IgD-negative memory B cell (primary cell): ENCODE data around the gene FOXG1. TPM values are rescaled to one million over a fixed set of nuclear protein-coding genes. Genes with fewer than 3 reads are reported as not detected.
A peak's percentile ranks its signal among the peaks of the same experiment; 100 is the strongest.

ENCODE experiments used
- H3K27ac Mint-ChIP-seq, 3 donors: one replicate each; pipeline ENCODE4 v1.8.0; 2020 to 2022; ENCODE audit warnings: mild to moderate bottlenecking in 3 of 3, mixed read lengths in 3 of 3, moderate library complexity in 1 of 3
- H3K27me3 Mint-ChIP-seq: one replicate; pipeline ENCODE4 v1.8.0; 2021; ENCODE audit warnings: mixed read lengths
- H3K36me3 Mint-ChIP-seq: one replicate; pipeline ENCODE4 v1.8.0; 2020; ENCODE audit warnings: mild to moderate bottlenecking, mixed read lengths
- H3K4me1 Mint-ChIP-seq, 3 donors: one replicate each; pipeline ENCODE4 v1.8.0; 2020 to 2022; ENCODE audit warnings: mixed read lengths in 3 of 3, mild to moderate bottlenecking in 1 of 3
- H3K4me3 Mint-ChIP-seq, 4 donors: one replicate each; pipeline ENCODE4 v1.8.0; 2020 to 2022; ENCODE audit warnings: mild to moderate bottlenecking in 4 of 4, mixed read lengths in 4 of 4, moderate library complexity in 3 of 4
- H3K9me3 Mint-ChIP-seq, 3 donors: one replicate each; pipeline ENCODE4 v1.8.0; 2020 to 2021; ENCODE audit warnings: mixed read lengths in 3 of 3, mild to moderate bottlenecking in 1 of 3
- polyA plus RNA-seq: library from polyadenylated mRNA; unstranded; fragments of 300-500 nt; fragmentation: Illumina TruSeq; gene quantifications from one replicate; pipeline ENCODE4 v1.2.3, GENCODE V29; 2021

FOXG1 gene
- polyA plus RNA-seq, 1 donor from 2014 or later, result not detected

DNA sequence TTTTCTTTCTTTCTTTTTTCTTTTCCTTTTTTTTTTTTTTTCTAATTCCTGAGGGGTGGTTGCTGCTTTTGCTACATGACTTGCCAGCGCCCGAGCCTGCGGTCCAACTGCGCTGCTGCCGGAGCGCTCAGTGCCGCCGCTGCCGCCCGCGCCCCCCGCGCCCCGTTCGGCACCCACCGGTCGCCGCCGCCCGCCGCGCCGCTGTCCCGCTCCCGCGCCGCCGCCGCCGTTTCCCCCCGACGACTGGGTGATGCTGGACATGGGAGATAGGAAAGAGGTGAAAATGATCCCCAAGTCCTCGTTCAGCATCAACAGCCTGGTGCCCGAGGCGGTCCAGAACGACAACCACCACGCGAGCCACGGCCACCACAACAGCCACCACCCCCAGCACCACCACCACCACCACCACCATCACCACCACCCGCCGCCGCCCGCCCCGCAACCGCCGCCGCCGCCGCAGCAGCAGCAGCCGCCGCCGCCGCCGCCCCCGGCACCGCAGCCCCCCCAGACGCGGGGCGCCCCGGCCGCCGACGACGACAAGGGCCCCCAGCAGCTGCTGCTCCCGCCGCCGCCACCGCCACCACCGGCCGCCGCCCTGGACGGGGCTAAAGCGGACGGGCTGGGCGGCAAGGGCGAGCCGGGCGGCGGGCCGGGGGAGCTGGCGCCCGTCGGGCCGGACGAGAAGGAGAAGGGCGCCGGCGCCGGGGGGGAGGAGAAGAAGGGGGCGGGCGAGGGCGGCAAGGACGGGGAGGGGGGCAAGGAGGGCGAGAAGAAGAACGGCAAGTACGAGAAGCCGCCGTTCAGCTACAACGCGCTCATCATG lies 654 bp downstream of the FOXG1 start:
- Mint-ChIP-seq H3K27me3 (peaks cover 35% of the 10 kb centered on the region), H3K36me3 (no peaks in the 10 kb centered on the region), H3K9me3 (peaks cover 0 to 5% (median 0%) of the 10 kb centered on the region in 3 donors), H3K4me1 (peaks cover 0 to 3% (median 1%) of the 10 kb centered on the region in 3 donors), H3K27ac (no peak overlapping the region), H3K4me3 (peak overlapping the region in 1 of 4 donors; percentile 60)

DNA sequence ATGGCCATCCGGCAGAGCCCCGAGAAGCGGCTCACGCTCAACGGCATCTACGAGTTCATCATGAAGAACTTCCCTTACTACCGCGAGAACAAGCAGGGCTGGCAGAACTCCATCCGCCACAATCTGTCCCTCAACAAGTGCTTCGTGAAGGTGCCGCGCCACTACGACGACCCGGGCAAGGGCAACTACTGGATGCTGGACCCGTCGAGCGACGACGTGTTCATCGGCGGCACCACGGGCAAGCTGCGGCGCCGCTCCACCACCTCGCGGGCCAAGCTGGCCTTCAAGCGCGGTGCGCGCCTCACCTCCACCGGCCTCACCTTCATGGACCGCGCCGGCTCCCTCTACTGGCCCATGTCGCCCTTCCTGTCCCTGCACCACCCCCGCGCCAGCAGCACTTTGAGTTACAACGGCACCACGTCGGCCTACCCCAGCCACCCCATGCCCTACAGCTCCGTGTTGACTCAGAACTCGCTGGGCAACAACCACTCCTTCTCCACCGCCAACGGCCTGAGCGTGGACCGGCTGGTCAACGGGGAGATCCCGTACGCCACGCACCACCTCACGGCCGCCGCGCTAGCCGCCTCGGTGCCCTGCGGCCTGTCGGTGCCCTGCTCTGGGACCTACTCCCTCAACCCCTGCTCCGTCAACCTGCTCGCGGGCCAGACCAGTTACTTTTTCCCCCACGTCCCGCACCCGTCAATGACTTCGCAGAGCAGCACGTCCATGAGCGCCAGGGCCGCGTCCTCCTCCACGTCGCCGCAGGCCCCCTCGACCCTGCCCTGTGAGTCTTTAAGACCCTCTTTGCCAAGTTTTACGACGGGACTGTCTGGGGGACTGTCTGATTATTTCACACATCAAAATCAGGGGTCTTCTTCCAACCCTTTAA lies 1.5 kb downstream of the FOXG1 start:
- Mint-ChIP-seq H3K4me1 (peaks cover 0 to 3% (median 1%) of the 10 kb centered on the region in 3 donors), H3K27me3 (peaks cover 33% of the 10 kb centered on the region), H3K4me3 (peak overlapping the region in 2 of 4 donors; percentile 34 to 70), H3K27ac (no peak overlapping the region), H3K9me3 (peaks cover 0 to 7% (median 1%) of the 10 kb centered on the region in 3 donors), H3K36me3 (no peaks in the 10 kb centered on the region)

GRCh38 chr14:28769276-28769880 lies 2.8 kb downstream of the FOXG1 start:
- H3K4me1 Mint-ChIP-seq, result peaks cover 0 to 4% (median under 1%) of the 10 kb centered on the region in 3 donors
- peaks cover 0 to 6% (median 5%) of the 10 kb centered on the region in 3 donors for H3K9me3 Mint-ChIP-seq
- no peak overlapping the region for H3K4me3 Mint-ChIP-seq
- no peak overlapping the region for H3K27ac Mint-ChIP-seq
- H3K27me3 Mint-ChIP-seq, result peaks cover 43% of the 10 kb centered on the region
- H3K36me3 Mint-ChIP-seq, result no peaks in the 10 kb centered on the region

DNA sequence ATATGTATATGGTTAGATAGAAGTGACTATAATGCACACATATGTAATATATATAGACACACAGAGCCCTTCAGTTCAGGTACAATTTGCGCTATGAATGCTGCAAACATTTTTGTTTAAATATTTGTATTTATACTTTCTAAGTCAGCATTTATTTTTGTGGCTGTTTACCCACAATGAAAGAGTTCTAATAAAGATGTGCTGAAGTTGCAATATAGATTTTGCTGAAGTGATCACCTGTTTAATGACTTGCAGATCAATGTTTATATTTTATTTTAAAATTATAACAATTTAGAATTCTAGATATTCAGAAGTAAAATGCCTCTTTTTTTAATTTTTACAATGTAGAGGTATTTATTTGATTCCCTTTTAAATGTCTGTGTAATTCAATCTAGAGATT lies 3.5 kb downstream of the FOXG1 start:
- no peaks in the 10 kb centered on the region for H3K36me3 Mint-ChIP-seq
- H3K27ac Mint-ChIP-seq, result no peak overlapping the region
- peaks cover 42% of the 10 kb centered on the region for H3K27me3 Mint-ChIP-seq
- H3K9me3 Mint-ChIP-seq, result peaks cover 0 to 9% (median 5%) of the 10 kb centered on the region in 3 donors
- H3K4me1 Mint-ChIP-seq, result peaks cover 0 to 4% (median 0%) of the 10 kb centered on the region in 3 donors
- H3K4me3 Mint-ChIP-seq, result no peak overlapping the region

GRCh38 chr14:28770630-28771029 lies 4.0 kb downstream of the FOXG1 start:
- Mint-ChIP-seq H3K4me1 (peaks cover 0 to 1% (median 0%) of the 10 kb centered on the region in 3 donors), H3K9me3 (peaks cover 0 to 12% (median 5%) of the 10 kb centered on the region in 3 donors), H3K27ac (no peak overlapping the region), H3K27me3 (peaks cover 42% of the 10 kb centered on the region), H3K36me3 (no peaks in the 10 kb centered on the region), H3K4me3 (no peak overlapping the region)

GRCh38 chr14:28771168-28771567 lies 4.6 kb downstream of the FOXG1 start:
- H3K36me3 Mint-ChIP-seq, result no peaks in the 10 kb centered on the region
- no peak overlapping the region for H3K4me3 Mint-ChIP-seq
- peaks cover 0 to 11% (median 5%) of the 10 kb centered on the region in 3 donors for H3K9me3 Mint-ChIP-seq
- H3K4me1 Mint-ChIP-seq, result peaks cover 0 to 1% (median 0%) of the 10 kb centered on the region in 3 donors
- peaks cover 44% of the 10 kb centered on the region for H3K27me3 Mint-ChIP-seq
- H3K27ac Mint-ChIP-seq, result no peak overlapping the region

GRCh38 chr14:28772613-28773012 lies 6.0 kb downstream of the FOXG1 start:
- Mint-ChIP-seq H3K27me3 (peaks cover 43% of the 10 kb centered on the region), H3K4me3 (no peak overlapping the region)

GRCh38 chr14:28773176-28773575 lies 6.6 kb downstream of the FOXG1 start:
- Mint-ChIP-seq H3K9me3 (peaks cover 0 to 10% (median 5%) of the 10 kb centered on the region in 3 donors), H3K4me1 (peaks cover 0 to 1% (median 0%) of the 10 kb centered on the region in 3 donors), H3K4me3 (no peak overlapping the region), H3K27me3 (peaks cover 37% of the 10 kb centered on the region), H3K36me3 (no peaks in the 10 kb centered on the region), H3K27ac (no peak overlapping the region)

More at GRCh38 chr14:28772613-28773012, 6.0 kb downstream of the FOXG1 start:
- Mint-ChIP-seq H3K9me3 (peaks cover 0 to 10% (median 5%) of the 10 kb centered on the region in 3 donors), H3K4me1 (peaks cover 0 to 1% (median 0%) of the 10 kb centered on the region in 3 donors), H3K27ac (no peak overlapping the region), H3K36me3 (no peaks in the 10 kb centered on the region)

- Mint-ChIP-seq H3K4me1 (peaks cover 0 to 1% (median 0%) of the 10 kb centered on the region in 3 donors), H3K4me3 (no peak overlapping the region), H3K36me3 (no peaks in the 10 kb centered on the region)
These were observed 7.5 kb downstream of the FOXG1 start for GRCh38 chr14:28773861-28774691.

GRCh38 chr14:28774764-28775735 lies 8.5 kb downstream of the FOXG1 start:
- H3K27ac Mint-ChIP-seq, result peak overlapping the region in 1 of 3 donors; percentile 19
- H3K36me3 Mint-ChIP-seq, result no peaks in the 10 kb centered on the region
- H3K4me1 Mint-ChIP-seq, result peaks cover 0 to 1% (median 0%) of the 10 kb centered on the region in 3 donors
- H3K4me3 Mint-ChIP-seq, result no peak overlapping the region
- H3K9me3 Mint-ChIP-seq, result peaks cover 0 to 10% (median 5%) of the 10 kb centered on the region in 3 donors
- H3K27me3 Mint-ChIP-seq, result peaks cover 35% of the 10 kb centered on the region

More at GRCh38 chr14:28773861-28774691, 7.5 kb downstream of the FOXG1 start:
- Mint-ChIP-seq H3K9me3 (peaks cover 0 to 10% (median 5%) of the 10 kb centered on the region in 3 donors), H3K27ac (peak overlapping the region; percentile 19 to 60 (median 21)), H3K27me3 (peaks cover 34% of the 10 kb centered on the region)

DNA sequence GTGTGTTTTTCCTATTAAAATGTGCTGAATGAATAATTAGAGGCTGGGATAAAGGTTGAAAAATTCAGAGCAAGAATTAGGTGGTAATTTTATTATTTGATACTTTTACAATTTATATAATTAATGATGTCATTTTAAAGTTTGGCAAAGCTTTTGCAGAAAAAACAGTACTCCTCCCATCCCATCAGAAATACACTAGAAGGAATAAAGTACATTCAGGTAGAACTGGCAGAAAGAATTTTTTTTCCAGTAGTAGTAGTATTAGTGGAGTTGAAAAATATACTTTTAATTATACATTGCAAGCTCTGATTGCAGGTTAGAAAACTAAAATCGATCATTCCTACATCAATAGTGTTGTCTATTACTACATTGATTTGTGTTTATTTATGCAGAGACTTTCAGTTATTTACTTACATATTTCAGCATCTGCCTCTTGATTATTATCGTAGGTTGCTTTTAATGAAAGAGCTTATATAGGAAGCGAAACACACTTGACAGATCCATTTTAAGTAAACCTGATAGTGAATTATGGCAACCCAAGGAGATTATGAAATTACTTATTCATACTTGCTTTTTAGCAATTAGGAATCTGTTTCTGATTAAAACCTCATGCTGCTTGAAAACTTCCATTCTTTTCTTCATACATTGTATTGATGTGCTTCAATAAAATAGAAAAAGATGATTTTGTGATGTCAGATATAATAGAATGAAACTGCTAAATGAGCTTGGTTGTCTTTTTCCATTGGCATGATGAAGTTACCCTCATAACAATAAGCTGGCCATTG lies 10.1 kb downstream of the FOXG1 start:
- no peaks in the 10 kb centered on the region for H3K36me3 Mint-ChIP-seq
- no peak overlapping the region for H3K27ac Mint-ChIP-seq
- H3K27me3 Mint-ChIP-seq, result peaks cover 35% of the 10 kb centered on the region
- H3K4me3 Mint-ChIP-seq, result no peak overlapping the region
- H3K4me1 Mint-ChIP-seq, result peaks cover 0 to 1% (median 0%) of the 10 kb centered on the region in 3 donors
- peaks cover 0 to 10% (median 5%) of the 10 kb centered on the region in 3 donors for H3K9me3 Mint-ChIP-seq

DNA sequence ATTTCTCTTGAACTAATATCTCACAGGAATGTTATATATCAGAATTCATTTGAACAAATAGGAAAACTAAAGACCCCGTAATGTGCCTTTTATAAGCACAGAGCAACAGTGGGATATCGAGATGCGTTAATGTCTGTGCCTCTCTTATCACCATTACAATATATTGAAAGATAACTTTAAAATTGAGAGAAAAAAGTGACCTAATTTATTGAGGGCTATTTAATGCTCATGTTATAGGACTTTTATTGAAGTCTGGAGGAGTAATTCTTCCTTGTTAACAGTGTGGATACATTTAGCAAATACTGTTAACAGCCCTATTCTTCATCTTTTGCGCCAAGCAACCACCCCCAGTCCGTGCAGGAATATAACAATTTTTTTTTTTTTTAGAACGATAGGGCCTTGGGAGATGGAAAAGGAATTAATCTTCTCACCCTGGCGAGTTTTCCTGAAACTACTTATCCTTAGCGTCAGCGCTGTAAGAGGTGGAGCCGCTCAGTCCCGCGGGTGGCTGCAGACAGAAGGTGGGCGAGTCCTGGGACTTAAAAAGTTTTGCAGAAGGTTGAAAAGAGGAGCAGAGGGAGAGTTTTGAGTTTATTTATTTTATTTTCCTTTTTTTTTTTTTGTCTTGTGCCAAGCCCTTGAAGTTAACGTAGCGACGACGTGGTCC lies 11.0 kb downstream of the FOXG1 start:
- peaks cover 32% of the 10 kb centered on the region for H3K27me3 Mint-ChIP-seq
- H3K36me3 Mint-ChIP-seq, result no peaks in the 10 kb centered on the region
- H3K4me3 Mint-ChIP-seq, result no peak overlapping the region
- no peak overlapping the region for H3K27ac Mint-ChIP-seq
- peaks cover 0 to 8% (median 5%) of the 10 kb centered on the region in 3 donors for H3K9me3 Mint-ChIP-seq
- H3K4me1 Mint-ChIP-seq, result peaks cover 0 to 1% (median 0%) of the 10 kb centered on the region in 3 donors
